Testis (tissue), 3 donors: ENCODE data around the gene PRR5. TPM values are rescaled to one million over a fixed set of nuclear protein-coding genes. Genes with fewer than 3 reads are reported as not detected.
"Not testable (repeated sequence)": the region's sequence is repeated elsewhere in the genome, so short reads cannot be mapped to it uniquely, and the experiment has no call there.

Experiments used
- DNase-seq: peaks from one replicate; pipeline ENCODE4 v3.0.0-alpha.2; 2019
- H3K27ac ChIP-seq, 2 donors: fragments of 200-600 bp; sonication (generic); one replicate each; pipeline ENCODE4 v1.5.1; 2019
- H3K27me3 ChIP-seq: fragments of 200-600 bp; sonication (generic); one replicate; pipeline ENCODE4 v1.5.1; 2019
- H3K36me3 ChIP-seq: fragments of 200-600 bp; sonication (generic); one replicate; pipeline ENCODE4 v1.5.1; 2017; ENCODE audit warnings: low read depth; ENCODE audit errors: missing control alignments
- H3K4me1 ChIP-seq: fragments of 200-600 bp; sonication (generic); one replicate; pipeline ENCODE4 v1.5.1; 2019
- H3K4me3 ChIP-seq, 2 donors: fragments of 200-600 bp; sonication (generic); one replicate each; pipeline ENCODE4 v1.5.1; 2017 to 2019
- H3K9me3 ChIP-seq: fragments of 200-600 bp; sonication (generic); one replicate; pipeline ENCODE4 v1.5.1; 2017
- POLR2A ChIP-seq: fragments of 450-650 bp; IDR thresholded peaks from one replicate; pipeline ENCODE4 v1.6.1; 2017; ENCODE audit warnings: antibody characterized with exemption, mild to moderate bottlenecking, moderate library complexity
- WGBS, 2 donors: methylation state at CpG; one replicate each; pipeline ENCODE4 v1.1.5; 2018; 5-methylcytosine and 5-hydroxymethylcytosine counted together
- intact Hi-C: fragments of 100-400 bp; cut with DNase I; formaldehyde crosslinking; loops from one replicate; pipeline ENCODE4 v1.15.1; 2023; ENCODE audit warnings: low total_unique reads
- polyA plus RNA-seq: library from polyadenylated mRNA; stranded (reverse); fragments of 350-450 nt; fragmentation: Illumina TruSeq; extraction: RNeasy Lipid Tissue Mini Kit (QIAGEN cat#74804); gene quantifications from one replicate; pipeline ENCODE4 v1.2.3, GENCODE V29; 2014; ENCODE audit warnings: low read depth, low replicate concordance; ENCODE audit not compliant: insufficient read depth
- total RNA-seq, 2 donors: library from RNA; depleted of rRNA; stranded (reverse); fragments of >200 nt; gene quantifications; one replicate each; pipeline ENCODE4 v1.2.3, GENCODE V29; 2016
- TF ChIP-seq, protein P1 (sequence below), 3 experiments: fragments of 450-650 bp in 2 of 3; fragments of 200-600 bp in 1 of 3; sonication (generic) in 1 of 3; IDR thresholded peaks; one replicate each; pipeline ENCODE4 v1.5.1; 2016 to 2019; ENCODE audit warnings: antibody characterized with exemption in 3 of 3, mild to moderate bottlenecking in 2 of 3, moderate library complexity in 1 of 3

The PRR5 gene
- total and polyA plus RNA-seq, 3 donors from 2014 or later: 20.2 to 50.4 (median 38.4) TPM

GRCh38 chr22:44671742-44672141, 30.3 kb upstream of the PRR5 start:
- Histone ChIP-seq H3K27ac (no peak overlapping the region), H3K9me3 (no peaks in the 10 kb centered on the region), H3K36me3 (no peaks in the 10 kb centered on the region), H3K4me1 (peaks cover 3% of the 10 kb centered on the region), H3K27me3 (no peaks in the 10 kb centered on the region), H3K4me3 (no peak overlapping the region)
- DNase-seq: no peak
- WGBS, 2 donors: 83 to 89% methylated on average over 5 of the region's 5 CpGs
- intact Hi-C loops: no loop called here
- TF ChIP-seq POLR2A: no peak
- TF ChIP-seq, protein P1, sequence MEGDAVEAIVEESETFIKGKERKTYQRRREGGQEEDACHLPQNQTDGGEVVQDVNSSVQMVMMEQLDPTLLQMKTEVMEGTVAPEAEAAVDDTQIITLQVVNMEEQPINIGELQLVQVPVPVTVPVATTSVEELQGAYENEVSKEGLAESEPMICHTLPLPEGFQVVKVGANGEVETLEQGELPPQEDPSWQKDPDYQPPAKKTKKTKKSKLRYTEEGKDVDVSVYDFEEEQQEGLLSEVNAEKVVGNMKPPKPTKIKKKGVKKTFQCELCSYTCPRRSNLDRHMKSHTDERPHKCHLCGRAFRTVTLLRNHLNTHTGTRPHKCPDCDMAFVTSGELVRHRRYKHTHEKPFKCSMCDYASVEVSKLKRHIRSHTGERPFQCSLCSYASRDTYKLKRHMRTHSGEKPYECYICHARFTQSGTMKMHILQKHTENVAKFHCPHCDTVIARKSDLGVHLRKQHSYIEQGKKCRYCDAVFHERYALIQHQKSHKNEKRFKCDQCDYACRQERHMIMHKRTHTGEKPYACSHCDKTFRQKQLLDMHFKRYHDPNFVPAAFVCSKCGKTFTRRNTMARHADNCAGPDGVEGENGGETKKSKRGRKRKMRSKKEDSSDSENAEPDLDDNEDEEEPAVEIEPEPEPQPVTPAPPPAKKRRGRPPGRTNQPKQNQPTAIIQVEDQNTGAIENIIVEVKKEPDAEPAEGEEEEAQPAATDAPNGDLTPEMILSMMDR (IDR thresholded peaks at IDR 0.05): no peak

- Histone ChIP-seq H3K4me1 (peaks cover 5% of the 10 kb centered on the region), H3K27me3 (no peaks in the 10 kb centered on the region), H3K4me3 (no peak overlapping the region), H3K9me3 (no peaks in the 10 kb centered on the region), H3K36me3 (no peaks in the 10 kb centered on the region), H3K27ac (no peak overlapping the region)
- intact Hi-C loops: no loop called here
- DNase-seq: no peak
- TF ChIP-seq POLR2A: no peak
- TF ChIP-seq, protein P1 (IDR thresholded peaks at IDR 0.05): no peak
- 85 to 90% methylated on average over 5 to 8 of the region's 8 CpGs for WGBS, 2 donors
These were observed 29.4 kb upstream of the PRR5 start for GRCh38 chr22:44672632-44673031.

DNA sequence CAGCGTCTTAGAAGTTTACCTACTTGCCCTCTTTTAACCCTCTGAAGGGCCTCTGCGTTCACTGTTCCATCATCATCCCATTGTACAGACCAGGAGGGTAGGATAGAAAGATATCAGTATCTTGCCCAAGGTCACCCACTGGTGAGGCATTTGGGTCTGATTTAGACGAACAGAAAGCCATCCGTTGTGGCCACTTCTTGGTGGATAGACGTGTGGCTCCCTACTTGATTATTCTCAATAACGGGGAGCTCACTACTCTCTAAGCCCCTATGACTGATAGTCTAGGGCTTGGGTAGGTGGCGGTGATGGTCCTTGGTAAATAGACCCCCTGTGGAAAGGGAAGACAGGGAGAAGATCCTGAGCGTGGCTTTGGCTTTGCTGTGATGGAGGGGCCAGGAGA, 28.6 kb upstream of the PRR5 start:
- Histone ChIP-seq H3K4me3 (no peak overlapping the region), H3K4me1 (peaks cover 5% of the 10 kb centered on the region), H3K36me3 (no peaks in the 10 kb centered on the region), H3K9me3 (no peaks in the 10 kb centered on the region), H3K27me3 (no peaks in the 10 kb centered on the region), H3K27ac (no peak overlapping the region)
- TF ChIP-seq POLR2A: no peak
- TF ChIP-seq, protein P1 (IDR thresholded peaks at IDR 0.05): no peak
- DNase-seq: no peak
- 88 to 89% methylated on average over 7 to 8 of the region's 8 CpGs for WGBS, 2 donors
- intact Hi-C loops: no loop called here

GRCh38 chr22:44676066-44676440, 26.0 kb upstream of the PRR5 start:
- 79 to 82% methylated on average over 6 of the region's 6 CpGs for WGBS, 2 donors
- H3K36me3 ChIP-seq, H3K27ac ChIP-seq, intact Hi-C loops, DNase-seq, H3K4me3 ChIP-seq, H3K9me3 ChIP-seq, H3K27me3 ChIP-seq, H3K4me1 ChIP-seq: not testable (repeated sequence)

GRCh38 chr22:44676441-44677352, 25.3 kb upstream of the PRR5 start:
- TF ChIP-seq POLR2A: no peak
- TF ChIP-seq, protein P1 (IDR thresholded peaks at IDR 0.05): no peak
- DNase-seq: no peak
- WGBS, 2 donors: 52 to 59% methylated on average over 9 to 25 of the region's 25 CpGs
- Histone ChIP-seq H3K4me3 (no peak overlapping the region), H3K9me3 (no peaks in the 10 kb centered on the region), H3K4me1 (peaks cover 5% of the 10 kb centered on the region), H3K36me3 (no peaks in the 10 kb centered on the region), H3K27ac (no peak overlapping the region), H3K27me3 (no peaks in the 10 kb centered on the region)
- intact Hi-C loops: no loop called here
